H9 (cell line): Measurements from ENCODE around the gene SALL3. TPM values are rescaled to one million over a fixed set of nuclear protein-coding genes. Genes with fewer than 3 reads are reported as not detected.
A peak's percentile ranks its signal among the peaks of the same experiment; 100 is the strongest.

Source experiments
- DNase-seq: peaks from one replicate; pipeline ENCODE4 v3.0.0-alpha.2; 2017
- H2AFZ ChIP-seq: one replicate; pipeline ENCODE4 v1.6.1; 2013; ENCODE audit warnings: mild to moderate bottlenecking, low read length, control low read depth, moderate library complexity
- H2AK5ac ChIP-seq: 2 replicates; pipeline ENCODE4 v1.6.1; 2013; ENCODE audit warnings: low read length, control low read depth, mixed read lengths; ENCODE audit not compliant: insufficient read length
- H2BK120ac ChIP-seq: one replicate; pipeline ENCODE4 v1.6.1; 2013; ENCODE audit warnings: low read depth, mild to moderate bottlenecking, low read length, control low read depth, inconsistent platforms; ENCODE audit not compliant: poor library complexity, severe bottlenecking
- H2BK12ac ChIP-seq: 2 replicates; pipeline ENCODE4 v1.6.1; 2013; ENCODE audit warnings: low read length, control low read depth, mixed read lengths, low read depth; ENCODE audit not compliant: insufficient read length
- H2BK15ac ChIP-seq: 2 replicates; pipeline ENCODE4 v1.6.1; 2013; ENCODE audit warnings: low read depth, low read length, control low read depth
- H2BK20ac ChIP-seq: one replicate; pipeline ENCODE4 v1.6.1; 2013; ENCODE audit warnings: low read depth, mild to moderate bottlenecking, low read length, control low read depth, inconsistent platforms; ENCODE audit not compliant: poor library complexity, severe bottlenecking
- H2BK5ac ChIP-seq: 2 replicates; pipeline ENCODE4 v1.6.1; 2013; ENCODE audit warnings: low read length, control low read depth, mixed read lengths; ENCODE audit not compliant: insufficient read length
- H3K14ac ChIP-seq: 2 replicates; pipeline ENCODE4 v1.6.1; 2013; ENCODE audit warnings: low read length, control low read depth; ENCODE audit not compliant: insufficient read depth
- H3K18ac ChIP-seq: 2 replicates; pipeline ENCODE4 v1.6.1; 2013; ENCODE audit warnings: low read depth, mild to moderate bottlenecking, mixed read lengths, low read length, control low read depth; ENCODE audit not compliant: insufficient read length
- H3K23ac ChIP-seq: 2 replicates; pipeline ENCODE4 v1.6.1; 2013; ENCODE audit warnings: low read length, control low read depth, mixed read lengths, low read depth; ENCODE audit not compliant: insufficient read length
- H3K23me2 ChIP-seq: 2 replicates; pipeline ENCODE4 v1.6.1; 2013; ENCODE audit warnings: low read depth, mild to moderate bottlenecking, mixed read lengths, low read length, control low read depth; ENCODE audit not compliant: insufficient read length, poor library complexity, severe bottlenecking
- H3K27ac ChIP-seq: 2 replicates; pipeline ENCODE4 v1.5.1; 2013; ENCODE audit warnings: low read length, control low read depth, mixed read lengths, low read depth; ENCODE audit not compliant: insufficient read length
- H3K27me3 ChIP-seq: 2 replicates; pipeline ENCODE4 v1.6.1; 2013; ENCODE audit warnings: low read length, control low read depth, inconsistent platforms; ENCODE audit not compliant: insufficient read depth
- H3K4ac ChIP-seq: 2 replicates; pipeline ENCODE4 v1.6.1; 2013; ENCODE audit warnings: low read depth, mild to moderate bottlenecking, control low read depth, inconsistent platforms, low read length, moderate library complexity
- H3K4me1 ChIP-seq: 2 replicates; pipeline ENCODE4 v1.6.1; 2013; ENCODE audit warnings: low read length, control low read depth, inconsistent platforms; ENCODE audit not compliant: insufficient read depth
- H3K4me2 ChIP-seq: 2 replicates; pipeline ENCODE4 v1.6.1; 2013; ENCODE audit warnings: low read length, control low read depth, mixed read lengths; ENCODE audit not compliant: insufficient read length, insufficient read depth
- H3K56ac ChIP-seq: 2 replicates; pipeline ENCODE4 v1.6.1; 2013; ENCODE audit warnings: low read depth, mild to moderate bottlenecking, mixed read lengths, low read length, control low read depth; ENCODE audit not compliant: insufficient read length
- H3K79me1 ChIP-seq: 2 replicates; pipeline ENCODE4 v1.6.1; 2013; ENCODE audit warnings: low read depth, mild to moderate bottlenecking, moderate library complexity, low read length, control low read depth, inconsistent platforms; ENCODE audit not compliant: insufficient read depth, poor library complexity, severe bottlenecking
- H3K79me2 ChIP-seq: 2 replicates; pipeline ENCODE4 v1.6.1; 2013; ENCODE audit warnings: low read length, control low read depth, inconsistent platforms; ENCODE audit not compliant: insufficient read depth
- H3K9ac ChIP-seq: 2 replicates; pipeline ENCODE4 v1.6.1; 2013; ENCODE audit warnings: low read length, control low read depth, mixed read lengths; ENCODE audit not compliant: insufficient read length; ENCODE audit errors: extremely low read depth
- H3K9me3 ChIP-seq: one replicate; pipeline ENCODE4 v1.6.1; 2013; ENCODE audit warnings: low read depth, low read length, inconsistent platforms; ENCODE audit not compliant: control insufficient read depth
- H3T11ph ChIP-seq: one replicate; pipeline ENCODE4 v1.6.1; 2013; ENCODE audit warnings: mild to moderate bottlenecking, low read length, control low read depth, inconsistent platforms
- H4K20me1 ChIP-seq: one replicate; pipeline ENCODE4 v1.6.1; 2013; ENCODE audit not compliant: control insufficient read depth, insufficient read length, insufficient read depth
- H4K5ac ChIP-seq: 2 replicates; pipeline ENCODE4 v1.6.1; 2013; ENCODE audit warnings: low read depth, mild to moderate bottlenecking, mixed read lengths, low read length, control low read depth; ENCODE audit not compliant: insufficient read length
- H4K8ac ChIP-seq: replicated peaks from 2 replicates; pipeline ENCODE4 v1.6.1; 2013; ENCODE audit warnings: low read length, control low read depth, mixed read lengths, low read depth; ENCODE audit not compliant: insufficient read length
- H4K91ac ChIP-seq: 2 replicates; pipeline ENCODE4 v1.6.1; 2013; ENCODE audit warnings: low read depth, mild to moderate bottlenecking, moderate library complexity, mixed read lengths, low read length, control low read depth; ENCODE audit not compliant: insufficient read length
- H3K27ac Mint-ChIP-seq, 3 experiments: 2 replicates in 2 of 3; 3 replicates in 1 of 3; pipeline ENCODE4 v1.8.0; 2020 to 2021; ENCODE audit warnings: mixed read lengths in 3 of 3, mild to moderate bottlenecking in 1 of 3, moderate library complexity in 1 of 3
- H3K27me3 Mint-ChIP-seq: 2 replicates; pipeline ENCODE4 v1.8.0; 2021; ENCODE audit warnings: low read depth, mild to moderate bottlenecking, moderate library complexity, mixed read lengths
- H3K36me3 Mint-ChIP-seq, 3 experiments: 2 replicates in 2 of 3; 3 replicates in 1 of 3; pipeline ENCODE4 v1.8.0; 2020 to 2021; ENCODE audit warnings: low read depth in 3 of 3, mixed read lengths in 3 of 3; ENCODE audit not compliant: insufficient read depth in 1 of 3
- H3K4me1 Mint-ChIP-seq, 2 experiments: 2 replicates each; pipeline ENCODE4 v1.8.0; 2020; ENCODE audit warnings: mixed read lengths in 2 of 2
- H3K4me3 Mint-ChIP-seq, 2 experiments: 2 replicates in 1 of 2; 3 replicates in 1 of 2; pipeline ENCODE4 v1.8.0; 2020 to 2021; ENCODE audit warnings: mild to moderate bottlenecking in 2 of 2, mixed read lengths in 2 of 2, moderate library complexity in 1 of 2
- H3K9me3 Mint-ChIP-seq, 2 experiments: 2 replicates in 1 of 2; 3 replicates in 1 of 2; pipeline ENCODE4 v1.8.0; 2020; ENCODE audit warnings: mild to moderate bottlenecking in 2 of 2, mixed read lengths in 2 of 2, moderate library complexity in 1 of 2
- CTCF ChIP-seq: fragments of 200-600 bp; sonication (generic); conservative IDR thresholded peaks from 3 replicates; pipeline ENCODE4 v1.8.0; 2021; ENCODE audit warnings: antibody characterized with exemption, mild to moderate bottlenecking
- WGBS: extraction: QIAGEN DNeasy Blood & Tissue Kit; methylation state at CpG from one replicate; pipeline ENCODE4 v1.1.7; 2013; ENCODE audit warnings: missing lambda C conversion rate, low lambda C conversion rate, mixed read lengths; ENCODE audit not compliant: insufficient read length; ENCODE audit errors: extremely low coverage; 5-methylcytosine and 5-hydroxymethylcytosine counted together
- total RNA-seq: library from RNA; stranded (reverse); gene quantifications from 2 replicates; pipeline ENCODE4 v1.2.1, GENCODE V29; 2021

Gene SALL3
- total RNA-seq, 1 experiment from 2014 or later, result 52.4 TPM

- Histone ChIP-seq H3K23me2 (peaks cover 24% of the 10 kb centered on the region), H3K9ac (no peak overlapping the region), H2BK5ac (no peak overlapping the region), H2BK15ac (no peak overlapping the region), H3T11ph (no peak overlapping the region), H3K14ac (no peak overlapping the region), H2AK5ac (no peak overlapping the region), H2BK12ac (no peak overlapping the region), H3K18ac (no peak overlapping the region), H4K5ac (no peak overlapping the region), H3K79me2 (no peaks in the 10 kb centered on the region), H2BK20ac (no peak overlapping the region), H3K79me1 (no peaks in the 10 kb centered on the region), H4K20me1 (no peaks in the 10 kb centered on the region), H4K8ac (no peak overlapping the region), H3K4ac (no peak overlapping the region), H3K56ac (no peak overlapping the region), H2AFZ (no peak overlapping the region), H2BK120ac (no peak overlapping the region), H3K4me1 (peaks cover 4% of the 10 kb centered on the region; the same call in 1 of the 2 replicates), H3K23ac (no peak overlapping the region), H3K27me3 (peaks cover 63% of the 10 kb centered on the region), H3K9me3 (no peaks in the 10 kb centered on the region), H3K4me2 (peak overlapping the region; percentile 18), H3K27ac (no peak overlapping the region), H4K91ac (no peak overlapping the region)
- Mint-ChIP-seq H3K36me3 (peaks cover 0 to 4% (median 3%) of the 10 kb centered on the region in 3 experiments; a peak in 2 of 7 replicates), H3K4me3 (peak overlapping the region; percentile 14 to 66; a peak in 3 of 5 replicates), H3K4me1 (peaks cover 24 to 46% of the 10 kb centered on the region in 2 experiments), H3K9me3 (peaks cover 4 to 6% of the 10 kb centered on the region in 2 experiments; a peak in 2 of 5 replicates), H3K27me3 (peaks cover 91% of the 10 kb centered on the region), H3K27ac (no peak overlapping the region)
- DNase-seq, result peak; percentile 66
- no peak for TF ChIP-seq CTCF
- no CpG with 5 or more reads among the region's 77 CpGs for WGBS
Observed at GRCh38 chr18:78974115-78974761, 5.4 kb upstream of the SALL3 start.
